Keratinocyte (primary cell): ENCODE measurements around the gene BCL2.

Experiments
- EZH2 ChIP-seq: IDR thresholded peaks from one replicate; pipeline ENCODE4 v1.6.1; 2012; ENCODE audit warnings: inconsistent platforms, mild to moderate bottlenecking, low read length, moderate library complexity
- TF ChIP-seq, protein P1 (sequence below), 3 experiments: IDR thresholded peaks in 1 of 3; conservative IDR thresholded peaks in 1 of 3; optimal IDR thresholded peaks in 1 of 3; 2 replicates in 2 of 3; 3 replicates in 1 of 3; pipeline versions ENCODE3 to v1.5.1; 2011; ENCODE audit warnings: low read length in 3 of 3, mild to moderate bottlenecking in 3 of 3, moderate library complexity in 2 of 3, control low read depth in 1 of 3, inconsistent platforms in 1 of 3; ENCODE audit not compliant: insufficient read depth in 2 of 3; ENCODE audit errors: extremely low read depth in 1 of 3

DNA sequence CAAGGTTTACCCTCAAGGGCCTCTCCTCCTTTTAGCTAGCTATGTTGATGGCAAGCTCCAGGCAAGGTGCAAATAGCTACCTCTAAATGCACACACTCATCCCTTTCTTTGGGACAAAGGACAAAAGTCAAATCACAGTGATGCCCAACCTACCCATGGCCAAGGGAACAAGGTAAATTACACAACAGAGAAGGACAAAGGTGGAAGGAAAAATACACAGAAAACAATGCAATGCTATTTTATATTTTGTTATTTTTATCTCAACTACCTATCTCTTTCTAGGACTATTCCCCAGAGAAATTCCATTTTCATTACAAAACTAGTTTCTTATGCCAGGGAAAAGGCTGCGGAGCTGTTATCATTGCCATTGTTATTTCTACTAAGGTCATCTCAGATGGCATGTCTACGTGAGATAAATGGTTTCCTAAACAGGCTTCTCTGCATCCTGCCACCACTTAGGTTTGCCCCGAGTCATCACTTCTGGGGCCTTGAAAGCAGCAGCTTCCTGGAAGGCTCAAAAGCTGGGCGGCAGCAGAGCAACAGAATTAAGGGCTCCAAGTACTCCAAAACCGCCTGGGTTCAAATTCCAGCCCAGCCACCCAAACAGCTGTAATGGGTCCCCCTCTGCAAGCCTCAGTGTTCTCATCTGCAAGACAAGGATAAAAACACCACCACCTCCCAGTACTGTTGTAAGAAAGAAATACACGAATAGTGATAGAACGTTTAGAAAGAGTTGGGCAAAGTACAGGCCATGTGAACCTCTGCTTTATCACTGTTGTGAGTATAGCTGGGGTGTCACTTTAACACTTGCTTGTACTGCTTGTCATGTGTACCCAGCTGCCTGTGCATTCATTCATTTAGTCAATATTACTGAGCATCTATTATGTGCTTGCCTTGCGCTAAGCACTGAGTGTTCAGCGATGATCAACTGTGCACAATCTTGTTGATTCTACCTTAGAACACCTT lies 20.9 kb downstream of the BCL2 start:
- TF ChIP-seq, protein P1, sequence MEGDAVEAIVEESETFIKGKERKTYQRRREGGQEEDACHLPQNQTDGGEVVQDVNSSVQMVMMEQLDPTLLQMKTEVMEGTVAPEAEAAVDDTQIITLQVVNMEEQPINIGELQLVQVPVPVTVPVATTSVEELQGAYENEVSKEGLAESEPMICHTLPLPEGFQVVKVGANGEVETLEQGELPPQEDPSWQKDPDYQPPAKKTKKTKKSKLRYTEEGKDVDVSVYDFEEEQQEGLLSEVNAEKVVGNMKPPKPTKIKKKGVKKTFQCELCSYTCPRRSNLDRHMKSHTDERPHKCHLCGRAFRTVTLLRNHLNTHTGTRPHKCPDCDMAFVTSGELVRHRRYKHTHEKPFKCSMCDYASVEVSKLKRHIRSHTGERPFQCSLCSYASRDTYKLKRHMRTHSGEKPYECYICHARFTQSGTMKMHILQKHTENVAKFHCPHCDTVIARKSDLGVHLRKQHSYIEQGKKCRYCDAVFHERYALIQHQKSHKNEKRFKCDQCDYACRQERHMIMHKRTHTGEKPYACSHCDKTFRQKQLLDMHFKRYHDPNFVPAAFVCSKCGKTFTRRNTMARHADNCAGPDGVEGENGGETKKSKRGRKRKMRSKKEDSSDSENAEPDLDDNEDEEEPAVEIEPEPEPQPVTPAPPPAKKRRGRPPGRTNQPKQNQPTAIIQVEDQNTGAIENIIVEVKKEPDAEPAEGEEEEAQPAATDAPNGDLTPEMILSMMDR (optimal IDR thresholded peaks at IDR 0.05 in 1 of 3, IDR thresholded peaks at IDR 0.05 in 1 of 3, conservative IDR thresholded peaks at IDR 0.05 in 1 of 3; ENCODE audit: extremely low read depth in 1 of 3, insufficient read depth in 2 of 3, low read length in 3 of 3), result no peak
- TF ChIP-seq EZH2, result no peak
